Fibroblast of lung (primary cell): ENCODE measurements around the gene HIP1R. TPM values are rescaled to one million over a fixed set of nuclear protein-coding genes. Genes with fewer than 3 reads are reported as not detected.

ENCODE experiments used
- DNase-seq, 2 donors: peaks; one replicate each; pipeline versions ENCODE4 v3.0.0 to v3.0.0-alpha.2; 2010; ENCODE audit warnings: low read depth in 2 of 2
- H2AFZ ChIP-seq: 2 replicates; pipeline ENCODE4 v1.5.1; 2012; ENCODE audit warnings: low read length, control low read depth, inconsistent platforms
- H3K27ac ChIP-seq: 2 replicates; pipeline ENCODE4 v1.5.1; 2011; ENCODE audit warnings: low read length, control low read depth; ENCODE audit not compliant: insufficient read depth
- H3K27me3 ChIP-seq: 2 replicates; pipeline ENCODE4 v1.5.1; 2011; ENCODE audit warnings: mild to moderate bottlenecking, low read length; ENCODE audit not compliant: control insufficient read depth, insufficient read depth
- H3K36me3 ChIP-seq: 2 replicates; pipeline ENCODE4 v1.5.1; 2011; ENCODE audit warnings: low read length; ENCODE audit not compliant: control insufficient read depth, insufficient read depth
- H3K4me1 ChIP-seq: 2 replicates; pipeline ENCODE4 v1.5.1; 2011; ENCODE audit warnings: low read length; ENCODE audit not compliant: control insufficient read depth, insufficient read depth; ENCODE audit errors: extremely low read depth
- H3K4me2 ChIP-seq: 2 replicates; pipeline ENCODE4 v1.5.1; 2011; ENCODE audit warnings: low read length, control low read depth; ENCODE audit not compliant: insufficient read depth; ENCODE audit errors: extremely low read depth
- H3K4me3 ChIP-seq, 4 experiments: fragments of 200-600 bp in 1 of 4; sonication (generic) in 1 of 4; replicated peaks in 1 of 4; 2 replicates each; pipeline ENCODE4 v1.5.1; 2011 to 2016; ENCODE audit warnings: low read length in 4 of 4, low read depth in 3 of 4, mild to moderate bottlenecking in 3 of 4, control low read depth in 2 of 4, inconsistent platforms in 1 of 4, mixed read lengths in 1 of 4; ENCODE audit not compliant: insufficient read depth in 1 of 4; ENCODE audit errors: control extremely low read depth in 1 of 4
- H3K79me2 ChIP-seq: 2 replicates; pipeline ENCODE4 v1.5.1; 2012; ENCODE audit warnings: mild to moderate bottlenecking, low read length, inconsistent platforms; ENCODE audit not compliant: control insufficient read depth, insufficient read depth
- H3K9ac ChIP-seq: 2 replicates; pipeline ENCODE4 v1.5.1; 2011; ENCODE audit warnings: mild to moderate bottlenecking, low read length, control low read depth; ENCODE audit not compliant: insufficient read depth
- H3K9me3 ChIP-seq: 2 replicates; pipeline ENCODE4 v1.5.1; 2012; ENCODE audit warnings: low read depth, low read length; ENCODE audit not compliant: control insufficient read depth, insufficient read depth
- H4K20me1 ChIP-seq: 2 replicates; pipeline ENCODE4 v1.5.1; 2011; ENCODE audit warnings: low read length; ENCODE audit not compliant: control insufficient read depth, insufficient read depth; ENCODE audit errors: extremely low read depth
- CTCF ChIP-seq, 2 donors: IDR thresholded peaks in 1 of 2; conservative IDR thresholded peaks in 1 of 2; 1 replicate in 1 of 2; 2 replicates in 1 of 2; pipeline ENCODE4 v1.5.1; 2011 to 2012; ENCODE audit warnings: low read length in 2 of 2, control low read depth in 1 of 2, inconsistent platforms in 1 of 2, low read depth in 1 of 2, mild to moderate bottlenecking in 1 of 2
- EZH2 ChIP-seq: IDR thresholded peaks from 2 replicates; pipeline ENCODE4 v1.5.1; 2012; ENCODE audit warnings: low read length, control low read depth, mild to moderate bottlenecking; ENCODE audit errors: missing control alignments
- polyA plus RNA-seq, 2 donors: library from polyadenylated mRNA; depleted of rRNA in 1 of 2; stranded (reverse) in 1 of 2; unstranded in 1 of 2; fragments of >200 nt; gene quantifications; 2 replicates each; pipeline ENCODE4 v1.2.1, GENCODE V29; 2011 to 2012; ENCODE audit warnings: missing spikeins in 1 of 2
- total RNA-seq: library from RNA; depleted of rRNA; stranded (reverse); fragments of >200 nt; gene quantifications from 2 replicates; pipeline ENCODE4 v1.2.1, GENCODE V29; 2014

The HIP1R gene
- total and polyA plus RNA-seq, 2 donors (not counting 1 experiment from before 2014, with no cell fraction given), result 3.4 to 21.3 TPM

- Histone ChIP-seq H2AFZ (no peak overlapping the region), H3K4me3 (no peak overlapping the region), H3K9ac (no peak overlapping the region), H3K4me1 (peaks cover 14% of the 10 kb centered on the region), H3K27me3 (no peaks in the 10 kb centered on the region), H3K36me3 (peaks cover 27% of the 10 kb centered on the region), H3K4me2 (no peak overlapping the region), H4K20me1 (no peaks in the 10 kb centered on the region), H3K27ac (no peak overlapping the region), H3K79me2 (peaks cover 31% of the 10 kb centered on the region), H3K9me3 (no peaks in the 10 kb centered on the region)
- TF ChIP-seq EZH2, result no peak
- TF ChIP-seq CTCF (conservative IDR thresholded peaks at IDR 0.05 in 1 of 2, IDR thresholded peaks at IDR 0.05 in 1 of 2; ENCODE audit: low read depth in 1 of 2, low read length in 2 of 2), result no peak
- no peak for DNase-seq
These were observed 33.4 kb downstream of the HIP1R start for GRCh38 chr12:122868471-122869177.

- no peak for DNase-seq
- Histone ChIP-seq H3K4me1 (peaks cover 14% of the 10 kb centered on the region), H3K9ac (no peak overlapping the region), H3K4me3 (no peak overlapping the region), H3K27ac (no peak overlapping the region), H2AFZ (no peak overlapping the region), H4K20me1 (no peaks in the 10 kb centered on the region), H3K79me2 (peaks cover 38% of the 10 kb centered on the region), H3K36me3 (peaks cover 26% of the 10 kb centered on the region), H3K4me2 (no peak overlapping the region), H3K9me3 (no peaks in the 10 kb centered on the region), H3K27me3 (no peaks in the 10 kb centered on the region)
- no peak for TF ChIP-seq EZH2
These were observed 34.1 kb downstream of the HIP1R start for GRCh38 chr12:122869207-122869973.

- Histone ChIP-seq H3K79me2 (peaks cover 42% of the 10 kb centered on the region), H3K9ac (no peak overlapping the region), H3K4me3 (no peak overlapping the region), H3K4me2 (no peak overlapping the region), H4K20me1 (no peaks in the 10 kb centered on the region), H2AFZ (no peak overlapping the region), H3K4me1 (peaks cover 14% of the 10 kb centered on the region), H3K36me3 (peaks cover 26% of the 10 kb centered on the region), H3K9me3 (no peaks in the 10 kb centered on the region), H3K27me3 (no peaks in the 10 kb centered on the region), H3K27ac (no peak overlapping the region)
- no peak for DNase-seq
- TF ChIP-seq CTCF (conservative IDR thresholded peaks at IDR 0.05 in 1 of 2, IDR thresholded peaks at IDR 0.05 in 1 of 2; ENCODE audit: low read depth in 1 of 2, low read length in 2 of 2) (no peak), EZH2 (no peak)
These were observed 35.0 kb downstream of the HIP1R start for GRCh38 chr12:122870163-122870842.
